ENCODE measurements around the gene GABRD. TPM values are rescaled to one million over a fixed set of nuclear protein-coding genes. Genes with fewer than 3 reads are reported as not detected.
"Not testable (repeated sequence)": the region's sequence is repeated elsewhere in the genome, so short reads cannot be mapped to it uniquely, and the experiment has no call there.

GABRD gene
- total RNA-seq (2014; rRNA removed; shearing (Covaris generic)), result not detected in 2 replicates

GRCh38 chr1:2019172-2019543, at the start of gene GABRD:
GABRD (plus strand) TSS chr1:2019345; CDS start chr1:2019424, 79 bp downstream.
- no peak for DNase-seq (ENCODE audit: low read depth)

- no peak for DNase-seq (ENCODE audit: low read depth)
Measured at GRCh38 chr1:1969505-1969900, 49.6 kb upstream of the GABRD start.

GRCh38 chr1:1969953-1970716, 49.0 kb upstream of the GABRD start:
- no peak for DNase-seq (ENCODE audit: low read depth)

- DNase-seq (ENCODE audit: low read depth), result no peak
Measured at GRCh38 chr1:1971017-1971416, 48.1 kb upstream of the GABRD start.

- no peak for DNase-seq (ENCODE audit: low read depth)
Measured at GRCh38 chr1:1971688-1972087, 47.5 kb upstream of the GABRD start.

GRCh38 chr1:1972976-1973715, 46.0 kb upstream of the GABRD start:
- no peak for DNase-seq (ENCODE audit: low read depth)

GRCh38 chr1:1973716-1974642, 45.2 kb upstream of the GABRD start:
- DNase-seq (ENCODE audit: low read depth), result peak; percentile 42

GRCh38 chr1:1974834-1975233, 44.3 kb upstream of the GABRD start:
- no peak for DNase-seq (ENCODE audit: low read depth)

GRCh38 chr1:1975535-1975934, 43.6 kb upstream of the GABRD start:
- no peak for DNase-seq (ENCODE audit: low read depth)

- no peak for DNase-seq (ENCODE audit: low read depth)
Measured at GRCh38 chr1:1976031-1976430, 43.1 kb upstream of the GABRD start.

- DNase-seq (ENCODE audit: low read depth), result no peak
Measured at GRCh38 chr1:1978108-1978507, 41.0 kb upstream of the GABRD start.

- DNase-seq (ENCODE audit: low read depth), result not testable (repeated sequence)
Measured at GRCh38 chr1:1978690-1979481, 40.3 kb upstream of the GABRD start.

GRCh38 chr1:1979482-1980165, 39.5 kb upstream of the GABRD start:
- no peak for DNase-seq (ENCODE audit: low read depth)

- no peak for DNase-seq (ENCODE audit: low read depth)
Measured at GRCh38 chr1:1980467-1981141, 38.5 kb upstream of the GABRD start.

- DNase-seq (ENCODE audit: low read depth), result no peak
Measured at GRCh38 chr1:1981142-1981500, 38.0 kb upstream of the GABRD start.

GRCh38 chr1:1981631-1982327, 37.4 kb upstream of the GABRD start:
- not testable (repeated sequence) for DNase-seq (ENCODE audit: low read depth)

GRCh38 chr1:1982379-1983232, 36.5 kb upstream of the GABRD start:
- no peak for DNase-seq (ENCODE audit: low read depth)

GRCh38 chr1:1984560-1985070, 34.5 kb upstream of the GABRD start:
- no peak for DNase-seq (ENCODE audit: low read depth)

All from M059J (cell line).